DLD1 (cell line): ENCODE measurements around the gene SHISAL2B.
"Not testable (repeated sequence)": the region's sequence is repeated elsewhere in the genome, so short reads cannot be mapped to it uniquely, and the experiment has no call there.

Experiments
- in situ Hi-C: cut with HindIII; loops from 2 replicates; pipeline ENCODE4 v1.10.0; 2017; ENCODE audit warnings: low sequenced_read_pairs

Gene SHISAL2B

GRCh38 chr5:64690417-64691151 is at the start of gene SHISAL2B:
Gene SHISAL2B (plus strand): TSS chr5:64690503. CDS start chr5:64690624, 121 bp downstream.
- in situ Hi-C loops: no loop called here

GRCh38 chr5:64644831-64645230 is 45.5 kb upstream of the SHISAL2B start:
- in situ Hi-C loops: no loop called here

- in situ Hi-C loops: no loop called here
Observed at GRCh38 chr5:64646169-64646568, 44.1 kb upstream of the SHISAL2B start.

GRCh38 chr5:64649512-64649911 is 40.8 kb upstream of the SHISAL2B start:
- in situ Hi-C loops: no loop called here

- in situ Hi-C loops: no loop called here
Observed at GRCh38 chr5:64653766-64654560, 36.3 kb upstream of the SHISAL2B start.

- in situ Hi-C loops: no loop called here
Observed at GRCh38 chr5:64654561-64654938, 35.8 kb upstream of the SHISAL2B start.

- in situ Hi-C loops: no loop called here
Observed at GRCh38 chr5:64655596-64655995, 34.7 kb upstream of the SHISAL2B start.

GRCh38 chr5:64659289-64659688 is 31.0 kb upstream of the SHISAL2B start:
- in situ Hi-C loops: no loop called here

GRCh38 chr5:64663181-64663580 is 27.1 kb upstream of the SHISAL2B start:
- in situ Hi-C loops: not testable (repeated sequence)

GRCh38 chr5:64665243-64665642 is 25.1 kb upstream of the SHISAL2B start:
- in situ Hi-C loops: no loop called here

GRCh38 chr5:64666078-64666477 is 24.2 kb upstream of the SHISAL2B start:
- in situ Hi-C loops: no loop called here

GRCh38 chr5:64667068-64667467 is 23.2 kb upstream of the SHISAL2B start:
- in situ Hi-C loops: no loop called here

- in situ Hi-C loops: no loop called here
Observed at GRCh38 chr5:64670277-64670676, 20.0 kb upstream of the SHISAL2B start.

- in situ Hi-C loops: no loop called here
Observed at GRCh38 chr5:64671678-64672077, 18.6 kb upstream of the SHISAL2B start.

GRCh38 chr5:64678374-64678773 is 11.9 kb upstream of the SHISAL2B start:
- in situ Hi-C loops: no loop called here

GRCh38 chr5:64680289-64680688 is 10.0 kb upstream of the SHISAL2B start:
- in situ Hi-C loops: no loop called here

GRCh38 chr5:64682608-64683007 is 7.7 kb upstream of the SHISAL2B start:
- in situ Hi-C loops: no loop called here

GRCh38 chr5:64685866-64686265 is 4.4 kb upstream of the SHISAL2B start:
- in situ Hi-C loops: no loop called here

- in situ Hi-C loops: no loop called here
Observed at GRCh38 chr5:64688391-64688790, 1.9 kb upstream of the SHISAL2B start.

GRCh38 chr5:64688965-64689364 is 1.3 kb upstream of the SHISAL2B start:
- in situ Hi-C loops: no loop called here

GRCh38 chr5:64690104-64690416 is 243 bp upstream of the SHISAL2B start:
- in situ Hi-C loops: no loop called here

- in situ Hi-C loops: no loop called here
Observed at GRCh38 chr5:64691291-64691690, 988 bp downstream of the SHISAL2B start.
